HG03565 (cell line): Measurements from ENCODE around the gene SPOCK1.

Experiments
- ATAC-seq: cut with Tn5 transposase; IDR thresholded peaks from one replicate; pipeline ENCODE4 v1.9.1; 2021; ENCODE audit warnings: mild to moderate bottlenecking, moderate library complexity; ENCODE audit not compliant: unreplicated experiment

The SPOCK1 gene

GRCh38 chr5:137205231-137206027 is 293.7 kb downstream of the SPOCK1 start:
- no peak for ATAC-seq

GRCh38 chr5:137203011-137203632 is 296.0 kb downstream of the SPOCK1 start:
- no peak for ATAC-seq

GRCh38 chr5:137201876-137202275 is 297.2 kb downstream of the SPOCK1 start:
- no peak for ATAC-seq

GRCh38 chr5:137200906-137201700 is 298.0 kb downstream of the SPOCK1 start:
- ATAC-seq: no peak

GRCh38 chr5:137199966-137200365 is 299.2 kb downstream of the SPOCK1 start:
- no peak for ATAC-seq

GRCh38 chr5:137199201-137199600 is 299.9 kb downstream of the SPOCK1 start:
- no peak for ATAC-seq

- ATAC-seq: no peak
Measured at GRCh38 chr5:137195483-137195882, 303.6 kb downstream of the SPOCK1 start.

- no peak for ATAC-seq
Measured at GRCh38 chr5:137194300-137194699, 304.8 kb downstream of the SPOCK1 start.

GRCh38 chr5:137192293-137192743 is 306.8 kb downstream of the SPOCK1 start:
- ATAC-seq: no peak

GRCh38 chr5:137191179-137191578 is 307.9 kb downstream of the SPOCK1 start:
- no peak for ATAC-seq

- no peak for ATAC-seq
Measured at GRCh38 chr5:137190441-137190840, 308.7 kb downstream of the SPOCK1 start.

- ATAC-seq: no peak
Measured at GRCh38 chr5:137190031-137190430, 309.1 kb downstream of the SPOCK1 start.

GRCh38 chr5:137188566-137188965 is 310.6 kb downstream of the SPOCK1 start:
- ATAC-seq: no peak

- ATAC-seq: no peak
Measured at GRCh38 chr5:137186759-137187461, 312.2 kb downstream of the SPOCK1 start.

- no peak for ATAC-seq
Measured at GRCh38 chr5:137185193-137185592, 313.9 kb downstream of the SPOCK1 start.

GRCh38 chr5:137184734-137185133 is 314.4 kb downstream of the SPOCK1 start:
- no peak for ATAC-seq

GRCh38 chr5:137182576-137182975 is 316.6 kb downstream of the SPOCK1 start:
- ATAC-seq: no peak

GRCh38 chr5:137181667-137182066 is 317.5 kb downstream of the SPOCK1 start:
- ATAC-seq: no peak

- ATAC-seq: no peak
Measured at GRCh38 chr5:137179203-137179602, 319.9 kb downstream of the SPOCK1 start.

- ATAC-seq: no peak
Measured at GRCh38 chr5:137176609-137177008, 322.5 kb downstream of the SPOCK1 start.

- ATAC-seq: no peak
Measured at GRCh38 chr5:137176126-137176525, 323.0 kb downstream of the SPOCK1 start.
